Stomach (tissue), 9 donors: ENCODE results near the gene FADS3. TPM values are rescaled to one million over a fixed set of nuclear protein-coding genes. Genes with fewer than 3 reads are reported as not detected.

Experiments
- DNase-seq, 2 donors: peaks; one replicate each; pipeline versions ENCODE4 v3.0.0 to v3.0.0-alpha.2; 2013 to 2019
- H3K27ac ChIP-seq, 5 donors: fragments of 200-600 bp in 4 of 5; sonication (generic) in 4 of 5; one replicate each; pipeline ENCODE4 v1.5.1; 2013 to 2019; ENCODE audit warnings: mild to moderate bottlenecking in 1 of 5, moderate library complexity in 1 of 5
- H3K27me3 ChIP-seq, 3 donors: fragments of 200-600 bp; sonication (generic); one replicate each; pipeline ENCODE4 v1.5.1; 2017 to 2019; ENCODE audit warnings: mixed run types in 1 of 3
- H3K36me3 ChIP-seq, 4 donors: fragments of 200-600 bp; sonication (generic); 1 replicate in 3 of 4; 2 replicates in 1 of 4; pipeline ENCODE4 v1.5.1; 2016 to 2019
- H3K4me1 ChIP-seq, 4 donors: fragments of 200-600 bp; sonication (generic); one replicate each; pipeline ENCODE4 v1.5.1; 2016 to 2019
- H3K4me3 ChIP-seq, 4 donors: fragments of 200-600 bp; sonication (generic) in 3 of 4; one replicate each; pipeline ENCODE4 v1.5.1; 2016 to 2019; ENCODE audit warnings: mild to moderate bottlenecking in 1 of 4
- H3K9me3 ChIP-seq, 4 donors: fragments of 200-600 bp; sonication (generic); one replicate each; pipeline ENCODE4 v1.5.1; 2016 to 2019
- EP300 ChIP-seq: sonication (generic); formaldehyde crosslinking; IDR thresholded peaks from one replicate; pipeline ENCODE4 v1.6.1; 2017; ENCODE audit warnings: antibody characterized with exemption
- POLR2A ChIP-seq, 4 donors: fragments of 450-650 bp; IDR thresholded peaks; one replicate each; pipeline ENCODE4 v1.6.1; 2016; ENCODE audit warnings: antibody characterized with exemption in 4 of 4, control low read depth in 2 of 4, mild to moderate bottlenecking in 1 of 4, moderate library complexity in 1 of 4
- POLR2AphosphoS5 ChIP-seq, 3 donors: sonication (generic); formaldehyde crosslinking; IDR thresholded peaks; one replicate each; pipeline ENCODE4 v1.6.1; 2016; ENCODE audit warnings: antibody characterized with exemption in 3 of 3
- WGBS, 5 donors: extraction: QIAGEN DNeasy Blood & Tissue Kit in 3 of 5; methylation state at CpG; one replicate each; pipeline versions ENCODE4 v1.1.5 to v1.1.7; 2013 to 2018; 5-methylcytosine and 5-hydroxymethylcytosine counted together
- intact Hi-C: fragments of 100-400 bp; cut with DNase I; formaldehyde crosslinking; loops from one replicate; pipeline ENCODE4 v1.15.1; 2023; ENCODE audit warnings: low total_unique reads
- polyA plus RNA-seq, 3 donors: library from polyadenylated mRNA; stranded (reverse); fragments of 200-250 nt; gene quantifications; one replicate each; pipeline ENCODE4 v1.2.3, GENCODE V29; 2013
- total RNA-seq, 5 donors: library from RNA; depleted of rRNA; stranded (reverse); fragments of >200 nt; gene quantifications; one replicate each; pipeline versions ENCODE4 v1.1.0 to v1.2.3, GENCODE V29; 2014 to 2016
- TF ChIP-seq, protein P1 (sequence below), 7 experiments: fragments of 450-650 bp in 4 of 7; fragments of 200-600 bp in 3 of 7; sonication (generic) in 3 of 7; IDR thresholded peaks; one replicate each; pipeline ENCODE4 v1.5.1; 2016 to 2019; ENCODE audit warnings: antibody characterized with exemption in 7 of 7, control low read depth in 2 of 7, mild to moderate bottlenecking in 1 of 7
- donor health status: healthy with polysubstance abuse.
- donor health status: Bipolar disorder and iron deficiency.
- donor health status: healthy.

Gene FADS3
- total and polyA plus RNA-seq, 8 donors = 2.6 to 140 (median 17.5) TPM

DNA sequence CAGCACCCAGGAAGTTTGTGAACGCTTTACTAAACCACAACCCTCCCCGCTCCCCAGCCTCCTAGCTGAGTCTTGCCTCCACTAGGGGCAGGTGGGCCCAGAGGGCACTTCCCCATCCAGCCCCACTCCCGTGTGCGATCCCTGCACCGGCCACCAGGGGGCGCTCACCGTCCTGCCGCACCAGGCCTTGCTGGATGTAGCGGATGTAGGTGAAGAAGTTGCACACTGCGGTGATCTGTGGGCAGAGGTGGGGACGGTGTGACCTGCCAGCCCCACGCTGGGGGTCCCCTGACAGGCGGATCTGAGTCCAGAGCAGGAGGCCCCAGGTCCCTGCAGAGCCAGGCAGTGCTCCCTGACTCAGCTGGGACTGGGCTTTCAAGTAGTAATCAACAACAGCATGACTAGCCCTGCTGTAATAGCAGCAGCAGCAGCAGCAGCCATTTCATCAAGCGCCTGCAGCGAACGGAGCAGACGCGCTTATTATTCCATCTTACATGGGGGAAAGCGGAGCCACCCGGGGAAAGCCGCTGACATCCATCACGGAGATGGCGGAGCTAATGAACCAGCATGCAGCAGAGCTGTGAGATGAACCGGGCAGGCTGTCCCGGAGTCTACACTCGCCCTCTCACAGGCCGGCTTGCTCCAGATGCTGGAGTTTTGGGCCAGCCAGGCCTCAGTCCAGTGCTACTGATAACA lies 7.9 kb upstream of the FADS3 start:
- intact Hi-C loops = loop anchor here (10.0 kb wide), 1 partner anchor 94 kb away; no protein-coding TSS in a partner anchor
- Histone ChIP-seq H3K36me3 (peaks cover 0 to 38% (median 27%) of the 10 kb centered on the region in 4 donors), H3K4me3 (no peak overlapping the region), H3K27ac (peak overlapping the region in 3 of 5 donors; percentile 14 to 36 (median 15)), H3K4me1 (peaks cover 0 to 20% (median 10%) of the 10 kb centered on the region in 4 donors), H3K27me3 (no peaks in the 10 kb centered on the region), H3K9me3 (no peaks in the 10 kb centered on the region)
- TF ChIP-seq POLR2A (IDR thresholded peaks at IDR 0.05) (no peak), EP300 (no peak), POLR2AphosphoS5 (IDR thresholded peaks at IDR 0.05) (peak in 1 of 3 donors; percentile 76)
- TF ChIP-seq, protein P1, sequence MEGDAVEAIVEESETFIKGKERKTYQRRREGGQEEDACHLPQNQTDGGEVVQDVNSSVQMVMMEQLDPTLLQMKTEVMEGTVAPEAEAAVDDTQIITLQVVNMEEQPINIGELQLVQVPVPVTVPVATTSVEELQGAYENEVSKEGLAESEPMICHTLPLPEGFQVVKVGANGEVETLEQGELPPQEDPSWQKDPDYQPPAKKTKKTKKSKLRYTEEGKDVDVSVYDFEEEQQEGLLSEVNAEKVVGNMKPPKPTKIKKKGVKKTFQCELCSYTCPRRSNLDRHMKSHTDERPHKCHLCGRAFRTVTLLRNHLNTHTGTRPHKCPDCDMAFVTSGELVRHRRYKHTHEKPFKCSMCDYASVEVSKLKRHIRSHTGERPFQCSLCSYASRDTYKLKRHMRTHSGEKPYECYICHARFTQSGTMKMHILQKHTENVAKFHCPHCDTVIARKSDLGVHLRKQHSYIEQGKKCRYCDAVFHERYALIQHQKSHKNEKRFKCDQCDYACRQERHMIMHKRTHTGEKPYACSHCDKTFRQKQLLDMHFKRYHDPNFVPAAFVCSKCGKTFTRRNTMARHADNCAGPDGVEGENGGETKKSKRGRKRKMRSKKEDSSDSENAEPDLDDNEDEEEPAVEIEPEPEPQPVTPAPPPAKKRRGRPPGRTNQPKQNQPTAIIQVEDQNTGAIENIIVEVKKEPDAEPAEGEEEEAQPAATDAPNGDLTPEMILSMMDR (IDR thresholded peaks at IDR 0.05) = peak in 6 of 7 experiments; percentile 74 to 100 (median 99)
- DNase-seq = peak; percentile 87 to 93
- WGBS, 5 donors = 43 to 48% (median 45%) methylated on average over 23 to 27 of the region's 27 CpGs

DNA sequence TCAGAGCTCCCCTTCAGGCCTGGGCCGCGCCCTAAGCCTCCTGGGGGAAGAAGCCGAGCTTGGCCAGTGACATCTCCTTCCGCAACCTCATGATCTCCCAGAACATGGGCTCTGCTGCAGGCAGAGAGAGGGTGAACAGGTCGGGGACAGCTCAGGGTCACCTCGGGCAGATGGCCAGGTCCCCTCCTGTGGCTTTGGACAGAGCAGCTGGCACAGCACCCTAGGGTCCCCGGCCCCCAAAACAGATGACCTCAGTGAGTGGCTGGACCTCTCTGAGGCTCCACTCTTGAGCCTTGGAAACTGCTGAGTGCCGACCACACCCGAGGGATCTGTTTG lies 6.9 kb upstream of the FADS3 start:
- no peak for DNase-seq
- peaks cover 0 to 31% (median 21%) of the 10 kb centered on the region in 4 donors for H3K36me3 ChIP-seq
- H3K27me3 ChIP-seq = no peaks in the 10 kb centered on the region
- TF ChIP-seq POLR2A (IDR thresholded peaks at IDR 0.05) (no peak), EP300 (no peak), POLR2AphosphoS5 (IDR thresholded peaks at IDR 0.05) (no peak)
- TF ChIP-seq, protein P1 (IDR thresholded peaks at IDR 0.05) = no peak
- H3K4me1 ChIP-seq = peaks cover 0 to 18% (median 8%) of the 10 kb centered on the region in 4 donors
- no peaks in the 10 kb centered on the region for H3K9me3 ChIP-seq
- no peak overlapping the region for H3K4me3 ChIP-seq
- 63 to 84% (median 76%) methylated on average over 6 to 9 of the region's 9 CpGs for WGBS, 5 donors
- H3K27ac ChIP-seq = peak overlapping the region in 3 of 5 donors; percentile 8 to 36 (median 14)
- intact Hi-C loops = loop anchor here (10.0 kb wide), 1 partner anchor 93 kb away; no protein-coding TSS in a partner anchor

DNA sequence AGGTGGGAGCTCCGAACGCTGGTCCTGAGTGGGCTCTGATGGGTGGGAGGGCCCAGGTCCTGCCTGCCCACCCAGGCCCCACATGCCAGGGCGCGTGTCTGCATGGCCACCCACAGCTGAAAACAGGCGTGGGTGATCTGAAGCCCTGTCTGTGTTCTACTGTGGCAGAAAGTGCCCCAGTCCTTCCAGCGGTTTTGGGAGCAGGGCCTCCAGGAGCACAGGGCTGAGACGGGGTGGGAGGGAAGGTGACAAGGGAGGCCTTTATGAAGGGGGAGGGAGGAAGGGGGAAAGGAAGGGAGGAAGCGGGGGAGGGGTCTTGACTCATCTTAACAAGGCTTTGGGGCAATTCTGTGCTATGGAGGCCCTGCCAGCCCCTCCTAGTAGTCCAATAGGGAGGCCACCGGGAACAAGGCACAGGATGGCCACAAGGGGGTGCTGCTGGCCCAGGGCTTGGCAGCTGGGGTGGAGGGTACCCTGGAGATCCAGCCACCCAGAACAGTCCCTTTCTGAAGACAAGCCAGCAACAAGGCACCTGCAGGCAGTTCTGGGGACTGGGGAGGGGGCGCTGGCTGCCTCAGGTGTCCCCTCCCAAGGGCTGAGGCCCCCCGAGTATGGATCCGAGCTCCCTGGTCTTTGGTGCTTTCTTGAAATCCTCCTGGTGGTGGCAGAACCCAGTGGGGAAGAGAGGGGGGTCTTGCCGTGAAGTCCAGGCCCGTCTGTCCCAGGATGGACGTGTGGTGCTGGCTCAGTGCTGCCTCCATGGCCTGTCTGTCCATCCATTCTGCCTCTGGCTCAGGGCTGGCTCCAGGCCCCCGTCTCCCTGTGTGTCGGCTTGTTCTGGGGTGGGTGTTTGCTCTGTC lies 6.3 kb upstream of the FADS3 start:
- Histone ChIP-seq H3K9me3 (no peaks in the 10 kb centered on the region), H3K4me3 (no peak overlapping the region), H3K27me3 (no peaks in the 10 kb centered on the region), H3K27ac (peak overlapping the region in 3 of 5 donors; percentile 8 to 48 (median 14)), H3K4me1 (peaks cover 0 to 18% (median 8%) of the 10 kb centered on the region in 4 donors), H3K36me3 (peaks cover 0 to 26% (median 19%) of the 10 kb centered on the region in 4 donors)
- WGBS, 5 donors = 57 to 76% (median 73%) methylated on average over 15 to 17 of the region's 17 CpGs
- TF ChIP-seq EP300 = no peak
- TF ChIP-seq, protein P1 (IDR thresholded peaks at IDR 0.05) = peak in 5 of 7 experiments; percentile 63 to 89 (median 76)
- DNase-seq = peak; percentile 79 to 88
- intact Hi-C loops = loop anchor here (10.0 kb wide), 1 partner anchor 93 kb away; no protein-coding TSS in a partner anchor

DNA sequence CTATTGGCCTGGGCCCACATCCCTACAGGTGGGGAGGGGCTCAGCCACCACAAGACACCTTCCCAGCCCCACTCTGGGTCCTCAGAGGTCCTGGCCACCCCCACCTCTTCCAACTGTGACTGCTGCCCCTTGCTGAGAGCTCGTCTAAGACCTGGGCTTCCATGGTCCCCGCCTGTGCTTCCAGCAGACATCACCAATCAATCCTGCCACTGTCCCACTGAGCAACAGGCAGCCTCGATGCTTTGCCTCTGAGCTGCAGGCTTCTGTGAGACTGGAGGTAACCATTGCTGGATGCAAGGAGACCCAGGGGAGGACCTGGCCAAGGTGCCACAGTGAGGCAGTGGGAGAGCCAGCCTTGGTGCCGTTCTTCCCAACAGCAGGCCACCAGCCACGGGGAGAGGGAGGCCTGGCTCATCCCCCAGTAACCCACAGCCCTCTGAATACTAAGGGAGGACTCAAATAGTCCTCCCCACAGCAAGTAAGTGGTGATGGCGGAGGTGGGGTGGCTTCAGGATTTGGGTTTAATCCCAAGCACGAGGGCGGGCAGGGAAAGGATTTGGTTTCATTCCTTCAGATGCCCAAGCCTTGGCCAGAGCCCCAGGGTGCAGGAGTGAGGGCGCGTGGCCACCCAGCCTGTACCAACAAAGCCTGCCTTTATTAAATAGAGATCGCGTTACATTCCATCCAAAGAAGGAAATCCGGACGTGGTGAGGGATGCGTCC lies 5.5 kb upstream of the FADS3 start:
- peaks cover 2 to 25% (median 10%) of the 10 kb centered on the region in 4 donors for H3K4me1 ChIP-seq
- 73 to 85% (median 76%) methylated on average over 13 to 15 of the region's 15 CpGs for WGBS, 5 donors
- H3K9me3 ChIP-seq = no peaks in the 10 kb centered on the region
- no peak for TF ChIP-seq POLR2A (IDR thresholded peaks at IDR 0.05)
- no peak for TF ChIP-seq POLR2AphosphoS5 (IDR thresholded peaks at IDR 0.05)
- TF ChIP-seq, protein P1 (IDR thresholded peaks at IDR 0.05) = no peak
- no peak for TF ChIP-seq EP300
- intact Hi-C loops = loop anchor here (10.0 kb wide), 1 partner anchor 92 kb away; no protein-coding TSS in a partner anchor
- H3K4me3 ChIP-seq = no peak overlapping the region
- no peaks in the 10 kb centered on the region for H3K27me3 ChIP-seq
- H3K36me3 ChIP-seq = peaks cover 0 to 18% (median 16%) of the 10 kb centered on the region in 4 donors
- DNase-seq = no peak
- H3K27ac ChIP-seq = peak overlapping the region in 1 of 5 donors; percentile 48
